ENCODE data around the gene QSOX1. TPM values are rescaled to one million over a fixed set of nuclear protein-coding genes. Genes with fewer than 3 reads are reported as not detected.

QSOX1 gene
- total RNA-seq, 4 donors from 2014 or later, result 109 to 124 (median 119) TPM

- TF ChIP-seq POLR2AphosphoS5 (IDR thresholded peaks at IDR 0.05) (no peak), EP300 (IDR thresholded peaks at IDR 0.05; ENCODE audit: low read depth) (no peak), POLR2A (IDR thresholded peaks at IDR 0.05) (no peak), CTCF (IDR thresholded peaks at IDR 0.05) (no peak)
- WGBS, 2 donors (ENCODE audit: low coverage in 1 of 2), result 92 to 93% methylated on average over 3 to 6 of the region's 7 CpGs
- no peak overlapping the region for H3K27ac ChIP-seq
- no peaks in the 10 kb centered on the region for H3K36me3 ChIP-seq
- no peaks in the 10 kb centered on the region for H3K9me3 ChIP-seq
- H3K4me3 ChIP-seq, result no peak overlapping the region
- intact Hi-C loops (cut with DNase I; ENCODE audit: low total_unique reads) (no loop called here), in situ Hi-C loops (cut with MboI; ENCODE audit: low pct_ligation_motif_present in 1 of 4, low pct_unique_long_range_greater_than_20kb in 1 of 4, low sequenced_read_pairs in 3 of 4) (loop anchor here in 1 of 4 donors (10.0 kb wide), 1 partner anchor 237 kb away; no protein-coding TSS in a partner anchor)
- peaks cover 17% of the 10 kb centered on the region for H3K27me3 ChIP-seq
- peaks cover 0 to 6% (median 0%) of the 10 kb centered on the region in 4 donors for H3K4me1 ChIP-seq
- DNase-seq, result no peak
These were observed 93.5 kb downstream of the QSOX1 start for GRCh38 chr1:180248176-180248575.

DNA sequence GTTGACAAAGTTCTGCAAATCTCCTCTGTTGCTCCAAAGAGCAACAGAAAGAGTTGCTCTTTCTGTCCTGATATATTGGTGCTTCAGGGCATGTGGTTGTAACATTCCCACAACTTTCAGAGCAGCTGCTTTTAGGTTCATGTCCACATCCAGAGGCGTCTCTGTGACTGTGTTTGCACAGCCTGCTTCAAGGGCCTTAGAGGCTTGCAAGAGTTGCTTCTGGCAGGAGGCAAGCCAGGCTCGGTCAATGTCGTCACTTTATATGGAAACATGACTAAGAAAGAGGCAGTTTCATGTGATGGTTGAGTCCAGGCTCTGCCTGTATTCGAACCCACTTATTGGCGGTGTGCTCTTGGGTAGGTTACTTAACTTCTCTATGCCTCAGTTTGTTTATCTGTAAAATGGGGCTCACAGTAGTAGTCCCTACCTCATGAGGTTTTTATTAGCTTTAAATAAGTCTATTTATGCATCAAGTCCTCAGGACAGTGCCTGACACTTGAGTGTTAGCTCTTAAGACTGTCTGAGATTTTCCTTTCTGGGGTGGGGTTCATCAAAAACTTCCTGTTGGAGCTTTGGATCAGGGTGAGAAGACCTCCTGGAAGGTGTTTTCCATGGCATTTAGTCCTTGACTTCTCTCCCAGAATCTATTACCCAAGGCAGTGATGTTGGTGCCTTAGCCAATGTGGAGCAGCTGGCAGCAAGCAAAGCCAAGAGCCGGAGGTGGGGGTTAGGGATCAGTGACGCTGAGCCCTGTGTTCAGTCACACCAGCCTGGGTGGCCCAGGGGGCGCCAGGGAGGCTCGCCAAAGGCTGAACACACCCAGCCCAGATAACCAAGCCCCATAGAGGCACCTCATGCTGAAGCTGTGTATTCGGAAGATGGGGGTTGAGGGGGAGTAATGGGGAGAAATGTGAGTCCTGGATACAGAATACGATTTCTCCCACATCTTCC lies 94.3 kb downstream of the QSOX1 start:
- intact Hi-C loops (cut with DNase I; ENCODE audit: low total_unique reads) (no loop called here), in situ Hi-C loops (cut with MboI; ENCODE audit: low pct_ligation_motif_present in 1 of 4, low pct_unique_long_range_greater_than_20kb in 1 of 4, low sequenced_read_pairs in 3 of 4) (loop anchor here in 1 of 4 donors (10.0 kb wide), 1 partner anchor 236 kb away; no protein-coding TSS in a partner anchor)
- peaks cover 0 to 6% (median 0%) of the 10 kb centered on the region in 4 donors for H3K4me1 ChIP-seq
- no peak for TF ChIP-seq CTCF (IDR thresholded peaks at IDR 0.05)
- no peak for TF ChIP-seq POLR2A (IDR thresholded peaks at IDR 0.05)
- no peak for TF ChIP-seq POLR2AphosphoS5 (IDR thresholded peaks at IDR 0.05)
- TF ChIP-seq EP300 (IDR thresholded peaks at IDR 0.05; ENCODE audit: low read depth), result no peak
- 64 to 66% methylated on average over 5 to 11 of the region's 11 CpGs for WGBS, 2 donors (ENCODE audit: low coverage in 1 of 2)
- no peak overlapping the region for H3K4me3 ChIP-seq
- DNase-seq, result no peak
- no peaks in the 10 kb centered on the region for H3K36me3 ChIP-seq
- peaks cover 17% of the 10 kb centered on the region for H3K27me3 ChIP-seq
- no peaks in the 10 kb centered on the region for H3K9me3 ChIP-seq
- no peak overlapping the region for H3K27ac ChIP-seq

DNA sequence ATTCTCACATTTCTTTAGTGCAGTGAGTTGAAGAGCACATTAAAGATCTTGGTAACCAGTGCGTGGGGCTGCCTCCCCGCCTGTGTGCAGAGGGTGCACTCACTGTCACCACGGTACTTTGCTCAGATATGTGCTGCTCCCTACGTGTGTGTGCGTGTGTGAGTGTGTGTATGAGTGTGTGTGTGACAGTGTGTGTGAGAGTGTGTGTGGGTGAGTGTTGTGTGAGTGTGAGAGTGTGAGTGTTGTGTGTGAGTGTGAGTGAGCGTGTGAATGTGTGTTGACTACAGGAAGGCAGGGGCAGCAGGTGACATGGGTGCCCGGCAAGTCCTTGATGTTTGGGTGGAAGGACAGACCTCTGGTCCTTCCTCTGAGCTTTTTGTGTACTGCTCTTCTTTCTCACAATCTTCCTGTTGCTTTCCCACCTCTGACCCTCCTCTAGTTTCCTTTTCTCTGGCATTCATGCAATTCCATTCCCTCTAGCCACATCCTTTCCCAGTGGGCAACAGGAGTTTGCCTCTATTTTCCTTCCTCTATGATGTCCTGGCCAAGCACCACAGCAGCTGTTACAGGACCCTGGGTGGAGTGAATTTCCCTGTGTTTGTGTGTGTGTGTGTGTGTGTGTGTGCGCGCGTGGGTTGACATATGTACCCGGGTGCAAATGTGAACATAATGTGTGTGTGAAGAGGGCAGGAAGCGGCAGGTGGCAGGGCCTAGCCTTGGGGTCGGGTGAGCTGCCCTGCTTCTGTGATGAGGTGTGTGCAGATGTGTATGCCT lies 95.2 kb downstream of the QSOX1 start:
- Histone ChIP-seq H3K36me3 (no peaks in the 10 kb centered on the region), H3K9me3 (no peaks in the 10 kb centered on the region), H3K27me3 (peaks cover 18% of the 10 kb centered on the region), H3K27ac (no peak overlapping the region), H3K4me1 (peaks cover 0 to 1% (median 0%) of the 10 kb centered on the region in 4 donors), H3K4me3 (no peak overlapping the region)
- 63 to 87% methylated on average over 3 to 13 of the region's 13 CpGs for WGBS, 2 donors (ENCODE audit: low coverage in 1 of 2)
- no peak for DNase-seq
- TF ChIP-seq POLR2A (IDR thresholded peaks at IDR 0.05) (no peak), POLR2AphosphoS5 (IDR thresholded peaks at IDR 0.05) (no peak), EP300 (IDR thresholded peaks at IDR 0.05; ENCODE audit: low read depth) (no peak), CTCF (IDR thresholded peaks at IDR 0.05) (no peak)
- in situ Hi-C loops (cut with MboI; ENCODE audit: low pct_ligation_motif_present in 1 of 4, low pct_unique_long_range_greater_than_20kb in 1 of 4, low sequenced_read_pairs in 3 of 4) (loop anchor here (5.0 to 25.0 kb wide), 5 partner anchors 165 to 237 kb away; no protein-coding TSS in a partner anchor), intact Hi-C loops (cut with DNase I; ENCODE audit: low total_unique reads) (loop anchor here (10.0 kb wide), 1 partner anchor 225 kb away; no protein-coding TSS in a partner anchor)

DNA sequence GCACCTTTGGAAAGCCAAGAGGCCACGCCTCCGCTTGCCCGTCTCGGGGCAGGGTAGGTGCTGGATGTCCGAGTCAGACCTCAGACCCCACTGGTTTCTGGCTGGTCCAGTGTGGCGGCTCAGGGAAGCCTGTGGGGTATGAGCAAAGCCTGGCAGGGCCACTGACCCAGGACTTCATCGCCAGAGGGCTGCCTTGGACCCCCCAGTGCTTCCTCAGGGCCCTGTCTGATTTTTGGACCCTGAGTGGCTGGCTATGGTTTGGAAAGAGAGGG lies 95.8 kb downstream of the QSOX1 start:
- peaks cover 17% of the 10 kb centered on the region for H3K27me3 ChIP-seq
- H3K4me3 ChIP-seq, result no peak overlapping the region
- DNase-seq, result no peak
- in situ Hi-C loops (cut with MboI; ENCODE audit: low pct_ligation_motif_present in 1 of 4, low pct_unique_long_range_greater_than_20kb in 1 of 4, low sequenced_read_pairs in 3 of 4), result loop anchor here (5.0 to 25.0 kb wide), 4 partner anchors 164 to 237 kb away; no protein-coding TSS in a partner anchor
- H3K36me3 ChIP-seq, result no peaks in the 10 kb centered on the region
- no peak for TF ChIP-seq EP300 (IDR thresholded peaks at IDR 0.05; ENCODE audit: low read depth)
- no peak for TF ChIP-seq POLR2AphosphoS5 (IDR thresholded peaks at IDR 0.05)
- no peak for TF ChIP-seq POLR2A (IDR thresholded peaks at IDR 0.05)
- TF ChIP-seq CTCF (IDR thresholded peaks at IDR 0.05), result no peak
- 66 to 100% methylated on average over 3 to 7 of the region's 7 CpGs for WGBS, 2 donors (ENCODE audit: low coverage in 1 of 2)
- no peaks in the 10 kb centered on the region for H3K9me3 ChIP-seq
- H3K4me1 ChIP-seq, result no peaks in the 10 kb centered on the region
- H3K27ac ChIP-seq, result no peak overlapping the region
- intact Hi-C loops (cut with DNase I; ENCODE audit: low total_unique reads), result loop anchor here (10.0 kb wide), 1 partner anchor 224 kb away; no protein-coding TSS in a partner anchor

Measured in transverse colon (tissue), 4 donors.